OCI-LY1 (cell line): Measurements from ENCODE around the gene CATSPERD.
A peak's percentile ranks its signal among the peaks of the same experiment; 100 is the strongest.

Experiments
- H2AFZ ChIP-seq: fragments of 200-600 bp; sonication (generic), shearing (Covaris generic); 2 replicates; pipeline ENCODE4 v1.6.0; 2014; ENCODE audit warnings: antibody characterized with exemption, mild to moderate bottlenecking, low read length
- H3F3A ChIP-seq: fragments of 200-600 bp; sonication (generic), shearing (Covaris generic); 2 replicates; pipeline ENCODE4 v1.6.0; 2014; ENCODE audit warnings: mild to moderate bottlenecking, antibody characterized with exemption, low read length, moderate library complexity; ENCODE audit not compliant: insufficient read depth
- H3K27ac ChIP-seq: fragments of 200-600 bp; sonication (generic); 2 replicates; pipeline ENCODE4 v1.5.1; 2014; ENCODE audit warnings: low read length, mixed run types, mild to moderate bottlenecking, low read depth; ENCODE audit not compliant: poor library complexity, severe bottlenecking
- H3K27me3 ChIP-seq: fragments of 200-600 bp; sonication (generic); 2 replicates; pipeline ENCODE4 v1.6.0; 2014; ENCODE audit warnings: antibody characterized with exemption, mild to moderate bottlenecking, low read length, moderate library complexity; ENCODE audit not compliant: insufficient read depth
- H3K36me3 ChIP-seq: fragments of 200-600 bp; sonication (generic); 2 replicates; pipeline ENCODE4 v1.6.1; 2014; ENCODE audit warnings: mild to moderate bottlenecking, antibody characterized with exemption, low read length, moderate library complexity, mixed read lengths; ENCODE audit not compliant: insufficient read depth
- H3K4me1 ChIP-seq: fragments of 200-600 bp; sonication (generic); 2 replicates; pipeline ENCODE4 v1.5.1; 2014; ENCODE audit warnings: mild to moderate bottlenecking, low read length, moderate library complexity; ENCODE audit not compliant: insufficient read depth, severe bottlenecking
- H3K4me2 ChIP-seq: fragments of 200-600 bp; sonication (generic), shearing (Covaris generic); 2 replicates; pipeline ENCODE4 v1.6.1; 2014; ENCODE audit warnings: low read length
- H3K4me3 ChIP-seq: fragments of 200-600 bp; sonication (generic); 2 replicates; pipeline ENCODE4 v1.5.1; 2014; ENCODE audit warnings: low read length, low read depth, mild to moderate bottlenecking, mixed read lengths; ENCODE audit not compliant: poor library complexity, severe bottlenecking
- H3K79me2 ChIP-seq: fragments of 200-600 bp; shearing (Covaris generic); 2 replicates; pipeline ENCODE4 v1.6.1; 2016; ENCODE audit warnings: mixed run types, low read length, mixed read lengths; ENCODE audit not compliant: insufficient read depth
- H3K9ac ChIP-seq: fragments of 200-600 bp; sonication (generic), shearing (Covaris generic); 2 replicates; pipeline ENCODE4 v1.6.1; 2014; ENCODE audit warnings: mild to moderate bottlenecking, low read length, mixed read lengths
- H3K9me2 ChIP-seq: fragments of 200-600 bp; sonication (generic), shearing (Covaris generic); 2 replicates; pipeline ENCODE4 v1.6.1; 2014; ENCODE audit warnings: low read depth, mild to moderate bottlenecking, low read length, mixed read lengths
- H3K9me3 ChIP-seq: fragments of 200-600 bp; shearing (Covaris generic); 2 replicates; pipeline ENCODE4 v1.6.1; 2014; ENCODE audit warnings: low read length, mixed read lengths
- H4K20me1 ChIP-seq: fragments of 200-600 bp; sonication (generic), shearing (Covaris generic); 2 replicates; pipeline ENCODE4 v1.6.0; 2016; ENCODE audit warnings: mild to moderate bottlenecking, low read length; ENCODE audit not compliant: insufficient read depth
- EZH2 ChIP-seq: fragments of 200-600 bp; sonication (generic), shearing (Covaris generic); IDR thresholded peaks from 2 replicates; pipeline ENCODE4 v1.8.0; 2017; ENCODE audit warnings: borderline replicate concordance, mixed run types, mild to moderate bottlenecking, antibody characterized with exemption, low read length, moderate library complexity, mixed read lengths
- TF ChIP-seq, protein P1 (sequence below): fragments of 200-600 bp; sonication (generic), shearing (Covaris generic); IDR thresholded peaks from 2 replicates; pipeline ENCODE4 v1.5.1; 2017; ENCODE audit warnings: mild to moderate bottlenecking, antibody characterized with exemption, low read length, moderate library complexity, mixed read lengths

Gene CATSPERD

DNA sequence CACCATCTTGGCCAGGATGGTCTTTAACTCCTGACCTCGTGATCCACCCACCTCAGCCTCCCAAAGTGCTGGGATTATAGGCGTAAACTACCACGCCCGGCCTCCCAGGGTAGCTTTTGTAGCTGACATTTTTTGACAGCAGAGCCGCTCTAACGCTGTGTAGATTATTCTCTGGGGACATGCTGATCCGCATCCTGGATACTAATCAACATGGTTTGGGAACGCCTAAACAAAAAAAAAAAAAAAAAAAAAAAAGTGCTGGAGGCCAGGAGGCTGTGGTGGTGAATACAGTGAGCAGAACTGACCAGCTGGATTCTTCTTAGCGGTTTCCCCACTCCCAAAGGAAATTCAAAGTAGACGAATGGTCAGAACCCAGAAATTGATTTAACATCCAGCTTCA lies 5.6 kb upstream of the CATSPERD start:
- Histone ChIP-seq H3F3A (no peaks in the 10 kb centered on the region), H3K9me3 (no peaks in the 10 kb centered on the region), H3K27me3 (no peaks in the 10 kb centered on the region), H3K4me1 (peaks cover 21% of the 10 kb centered on the region), H3K27ac (no peak overlapping the region), H3K4me3 (no peak overlapping the region), H3K79me2 (peaks cover 45% of the 10 kb centered on the region), H3K4me2 (no peak overlapping the region), H2AFZ (no peak overlapping the region), H3K36me3 (peaks cover 62% of the 10 kb centered on the region), H4K20me1 (no peaks in the 10 kb centered on the region; the same call in 1 of the 2 replicates), H3K9me2 (no peaks in the 10 kb centered on the region), H3K9ac (no peak overlapping the region)
- TF ChIP-seq, protein P1, sequence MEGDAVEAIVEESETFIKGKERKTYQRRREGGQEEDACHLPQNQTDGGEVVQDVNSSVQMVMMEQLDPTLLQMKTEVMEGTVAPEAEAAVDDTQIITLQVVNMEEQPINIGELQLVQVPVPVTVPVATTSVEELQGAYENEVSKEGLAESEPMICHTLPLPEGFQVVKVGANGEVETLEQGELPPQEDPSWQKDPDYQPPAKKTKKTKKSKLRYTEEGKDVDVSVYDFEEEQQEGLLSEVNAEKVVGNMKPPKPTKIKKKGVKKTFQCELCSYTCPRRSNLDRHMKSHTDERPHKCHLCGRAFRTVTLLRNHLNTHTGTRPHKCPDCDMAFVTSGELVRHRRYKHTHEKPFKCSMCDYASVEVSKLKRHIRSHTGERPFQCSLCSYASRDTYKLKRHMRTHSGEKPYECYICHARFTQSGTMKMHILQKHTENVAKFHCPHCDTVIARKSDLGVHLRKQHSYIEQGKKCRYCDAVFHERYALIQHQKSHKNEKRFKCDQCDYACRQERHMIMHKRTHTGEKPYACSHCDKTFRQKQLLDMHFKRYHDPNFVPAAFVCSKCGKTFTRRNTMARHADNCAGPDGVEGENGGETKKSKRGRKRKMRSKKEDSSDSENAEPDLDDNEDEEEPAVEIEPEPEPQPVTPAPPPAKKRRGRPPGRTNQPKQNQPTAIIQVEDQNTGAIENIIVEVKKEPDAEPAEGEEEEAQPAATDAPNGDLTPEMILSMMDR, result no peak
- TF ChIP-seq EZH2, result no peak

DNA sequence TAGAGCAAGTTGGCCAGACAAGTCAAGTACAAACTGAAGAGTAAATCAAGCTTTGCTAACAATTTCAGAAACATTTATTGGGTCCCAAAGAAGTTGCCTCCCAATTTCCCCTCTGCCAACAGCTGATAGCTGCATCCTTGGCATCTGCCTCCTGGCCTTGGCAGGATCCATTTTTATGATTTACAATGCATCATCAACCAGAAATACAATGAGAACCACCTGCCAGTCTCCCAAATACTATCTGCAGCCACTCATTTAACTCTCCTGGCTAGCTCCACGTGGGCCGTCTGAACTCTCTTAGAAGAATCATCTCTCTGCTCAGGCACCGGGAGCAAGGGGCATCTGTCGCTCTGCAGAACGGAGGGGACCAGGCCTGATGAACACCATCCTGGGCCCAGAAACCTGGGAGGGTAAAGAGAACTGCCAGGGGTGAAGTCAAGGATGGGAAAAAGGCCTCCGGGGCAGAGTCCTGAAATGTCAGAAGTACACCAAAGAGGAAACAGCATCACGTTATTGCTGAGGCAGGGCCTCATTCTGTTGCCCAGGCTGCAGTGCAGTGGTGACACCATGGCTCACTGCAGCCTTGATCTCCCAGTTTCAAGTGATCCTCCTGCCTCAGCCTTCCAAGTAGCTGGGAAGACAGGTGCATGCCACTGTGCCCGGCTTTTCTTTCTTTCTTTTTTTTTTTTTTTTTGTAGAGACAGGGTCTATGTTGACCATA lies 3.1 kb upstream of the CATSPERD start:
- Histone ChIP-seq H3K9me2 (no peaks in the 10 kb centered on the region), H3K4me3 (peak overlapping the region; percentile 77), H3K36me3 (peaks cover 39% of the 10 kb centered on the region), H2AFZ (no peak overlapping the region), H3K9ac (peak overlapping the region; percentile 83; the same call in 1 of the 2 replicates), H3K79me2 (peaks cover 45% of the 10 kb centered on the region), H4K20me1 (no peaks in the 10 kb centered on the region; the same call in 1 of the 2 replicates), H3K9me3 (no peaks in the 10 kb centered on the region), H3K4me1 (peaks cover 30% of the 10 kb centered on the region), H3K27me3 (no peaks in the 10 kb centered on the region), H3F3A (no peaks in the 10 kb centered on the region), H3K27ac (no peak overlapping the region), H3K4me2 (peak overlapping the region; percentile 93)
- TF ChIP-seq, protein P1, result no peak
- no peak for TF ChIP-seq EZH2

DNA sequence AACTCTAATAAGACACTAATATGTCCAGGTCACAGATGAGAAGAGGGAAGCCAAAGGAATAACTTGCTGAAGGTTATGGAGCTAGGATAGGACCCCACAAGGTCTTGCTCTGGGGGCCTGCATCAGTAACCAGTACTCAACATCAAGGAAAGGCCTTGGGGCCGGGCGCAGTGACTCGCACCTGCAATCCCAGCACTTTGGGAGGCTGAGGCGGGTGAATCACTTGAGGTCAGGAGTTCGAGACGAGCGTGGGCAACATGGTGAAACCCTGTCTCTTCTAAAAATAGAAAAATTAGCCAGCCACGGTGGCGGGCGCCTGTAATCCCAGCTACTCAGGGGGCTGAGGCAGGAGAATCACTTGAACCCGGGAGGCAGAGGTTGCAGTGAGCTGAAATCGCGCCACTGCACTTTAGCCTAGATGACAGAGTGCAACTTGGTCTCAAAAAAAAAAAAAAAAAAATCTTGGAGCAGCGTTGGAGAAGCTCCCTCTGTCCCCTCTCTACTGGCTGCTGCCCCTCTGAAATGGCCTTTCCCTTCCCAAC lies 2.3 kb upstream of the CATSPERD start:
- peaks cover 30% of the 10 kb centered on the region for H3K4me1 ChIP-seq
- H3K27me3 ChIP-seq, result no peaks in the 10 kb centered on the region
- no peaks in the 10 kb centered on the region for H3K9me2 ChIP-seq
- H3K79me2 ChIP-seq, result peaks cover 45% of the 10 kb centered on the region
- peak overlapping the region; percentile 42 for H3K27ac ChIP-seq
- H2AFZ ChIP-seq, result no peak overlapping the region
- peak overlapping the region; percentile 77 for H3K4me3 ChIP-seq
- H3K9me3 ChIP-seq, result no peaks in the 10 kb centered on the region
- H3K4me2 ChIP-seq, result peak overlapping the region; percentile 93
- peak overlapping the region; percentile 83 for H3K9ac ChIP-seq
- TF ChIP-seq EZH2, result no peak
- TF ChIP-seq, protein P1, result no peak
- H3K36me3 ChIP-seq, result peaks cover 32% of the 10 kb centered on the region
- no peaks in the 10 kb centered on the region for H3F3A ChIP-seq
- H4K20me1 ChIP-seq, result no peaks in the 10 kb centered on the region; the same call in 1 of the 2 replicates
